ENCODE measurements around the gene SHANK1. TPM values are rescaled to one million over a fixed set of nuclear protein-coding genes. Genes with fewer than 3 reads are reported as not detected.

SHANK1 gene
- total RNA-seq, 6 donors from 2014 or later, result 0.40 to 0.54 TPM; not detected in 4

Other genes with a start within 250 kb of the SHANK1 start
- 100 to 1,000 TPM in 4 of 6 donors, 10 to 100 TPM in 2; 83.8 to 155 (median 121) TPM for gene EMC10, start 243.3 kb downstream of the SHANK1 start, total RNA-seq
- gene GARIN5A, start 243.0 kb downstream of the SHANK1 start, total RNA-seq, result 10 to 100 TPM in 1 of 6 donors, 1 to 10 TPM in 4, not detected in 1; 2.4 to 10.1 (median 3.0) TPM
- 10 to 100 TPM; 22.6 to 59.2 (median 40.1) TPM for gene JOSD2, start 208.6 kb downstream of the SHANK1 start, total RNA-seq
- gene ASPDH, start 205.9 kb downstream of the SHANK1 start, total RNA-seq, result not detected
- gene LRRC4B, start 151.4 kb downstream of the SHANK1 start, total RNA-seq, result 1 to 10 TPM in 4 of 6 donors, under 1 TPM in 2; 0.69 to 5.1 (median 1.7) TPM
- gene SYT3, start 79.9 kb downstream of the SHANK1 start, total RNA-seq, result 1 to 10 TPM in 3 of 6 donors, under 1 TPM in 2, not detected in 1; 0.67 to 3.6 (median 1.4) TPM
- 10 to 100 TPM in 1 of 6 donors, 1 to 10 TPM in 4, not detected in 1; 1.7 to 24.4 (median 3.1) TPM for gene C19orf81, start 70.4 kb downstream of the SHANK1 start, total RNA-seq
- 10 to 100 TPM in 4 of 6 donors, 1 to 10 TPM in 2; 3.9 to 19.6 (median 15.9) TPM for gene CLEC11A, start 3.6 kb upstream of the SHANK1 start, total RNA-seq
- gene GPR32, start 50.7 kb upstream of the SHANK1 start, total RNA-seq, result not detected
- not detected for gene ACP4, start 70.6 kb upstream of the SHANK1 start, total RNA-seq
- 1 to 10 TPM in 3 of 6 donors, not detected in 3; 1.3 to 3.3 (median 2.0) TPM for gene KLK1, start 104.0 kb upstream of the SHANK1 start, total RNA-seq
- gene KLK15, start 113.8 kb upstream of the SHANK1 start, total RNA-seq, result not detected
- gene KLK3, start 135.1 kb upstream of the SHANK1 start, total RNA-seq, result under 1 TPM in 1 of 6 donors, not detected in 5; 0.33 TPM
- not detected for gene KLK2, start 153.6 kb upstream of the SHANK1 start, total RNA-seq
- not detected for gene KLK4, start 191.6 kb upstream of the SHANK1 start, total RNA-seq
- under 1 TPM in 1 of 6 donors, not detected in 5; 0.74 TPM for gene KLK5, start 233.2 kb upstream of the SHANK1 start, total RNA-seq
- not detected for gene KLK6, start 249.8 kb upstream of the SHANK1 start, total RNA-seq

Data from upper lobe of left lung (tissue), 6 donors.